Measurements from ENCODE around the gene DAB2.
"Not testable (repeated sequence)": the region's sequence is repeated elsewhere in the genome, so short reads cannot be mapped to it uniquely, and the experiment has no call there.

DAB2 gene

DNA sequence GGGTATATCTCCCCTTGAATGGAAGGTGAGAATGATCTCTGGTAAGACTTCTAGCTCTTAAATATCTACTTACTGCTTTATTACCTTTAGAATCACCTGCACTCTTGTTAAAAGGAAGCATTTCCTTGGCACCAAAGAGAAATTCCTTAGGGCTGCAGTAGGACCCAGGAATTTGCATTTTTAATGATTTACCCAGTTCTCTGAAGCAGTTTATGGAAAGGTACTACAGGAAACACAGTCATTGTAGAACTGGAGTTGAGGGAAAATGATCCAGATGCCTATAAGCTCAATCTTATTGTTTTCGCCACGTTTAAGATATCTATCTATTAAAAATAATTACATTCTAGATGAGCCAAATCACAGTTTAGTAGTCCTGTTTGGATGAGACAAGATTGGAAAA, 51.0 kb downstream of the DAB2 start:
- DNase-seq = no peak

DNA sequence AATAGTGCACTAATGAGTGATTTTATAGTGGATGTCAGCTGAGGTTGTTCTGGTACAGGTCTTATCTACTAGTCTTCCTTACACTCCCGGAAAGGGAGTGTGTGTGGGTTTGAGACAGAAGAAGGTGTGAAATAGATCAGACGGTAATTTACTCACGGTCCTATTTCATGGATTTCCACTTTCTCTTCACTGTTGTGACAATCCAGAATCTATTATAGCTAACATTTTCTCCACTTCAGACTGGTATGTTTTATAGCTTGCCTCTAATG, 53.5 kb downstream of the DAB2 start:
- no peak for DNase-seq

DNA sequence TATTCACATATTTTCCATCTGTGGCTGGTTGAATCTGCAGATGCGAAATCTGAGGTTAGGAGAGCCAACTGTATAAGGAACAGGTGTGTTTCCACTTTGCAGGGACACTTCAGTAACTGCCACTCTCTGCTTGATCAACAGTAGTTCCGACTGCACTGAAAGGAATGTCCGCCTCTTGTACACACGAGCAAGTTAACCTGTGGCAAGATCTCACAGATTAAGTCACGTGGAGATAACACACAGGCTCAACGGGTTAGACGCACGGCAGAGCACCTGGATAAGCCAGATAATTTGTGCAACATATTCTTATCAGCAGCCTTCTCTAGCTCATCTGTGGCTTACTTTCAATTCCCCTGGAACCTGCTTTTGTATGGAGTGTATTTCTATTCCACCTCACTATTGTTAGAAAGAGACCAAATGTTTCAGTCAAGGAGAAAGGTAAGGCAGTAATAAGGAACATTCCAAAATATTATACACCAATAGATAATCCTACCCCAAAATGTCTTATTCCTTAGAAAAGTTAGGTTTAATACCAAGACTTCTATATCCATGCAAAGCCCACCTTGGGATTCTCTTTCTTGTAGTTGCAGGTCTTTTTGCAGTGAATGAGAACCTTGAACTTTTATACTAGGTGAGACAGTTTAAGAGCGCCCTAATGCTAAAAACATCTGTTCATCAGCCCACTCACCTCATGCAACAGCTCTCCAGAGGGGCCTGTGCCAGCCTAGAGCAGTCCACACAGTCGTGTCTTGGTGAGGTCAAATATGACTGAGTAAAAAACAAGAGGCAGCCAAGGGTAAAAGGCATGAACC, 54.0 kb downstream of the DAB2 start:
- no peak for DNase-seq

DNA sequence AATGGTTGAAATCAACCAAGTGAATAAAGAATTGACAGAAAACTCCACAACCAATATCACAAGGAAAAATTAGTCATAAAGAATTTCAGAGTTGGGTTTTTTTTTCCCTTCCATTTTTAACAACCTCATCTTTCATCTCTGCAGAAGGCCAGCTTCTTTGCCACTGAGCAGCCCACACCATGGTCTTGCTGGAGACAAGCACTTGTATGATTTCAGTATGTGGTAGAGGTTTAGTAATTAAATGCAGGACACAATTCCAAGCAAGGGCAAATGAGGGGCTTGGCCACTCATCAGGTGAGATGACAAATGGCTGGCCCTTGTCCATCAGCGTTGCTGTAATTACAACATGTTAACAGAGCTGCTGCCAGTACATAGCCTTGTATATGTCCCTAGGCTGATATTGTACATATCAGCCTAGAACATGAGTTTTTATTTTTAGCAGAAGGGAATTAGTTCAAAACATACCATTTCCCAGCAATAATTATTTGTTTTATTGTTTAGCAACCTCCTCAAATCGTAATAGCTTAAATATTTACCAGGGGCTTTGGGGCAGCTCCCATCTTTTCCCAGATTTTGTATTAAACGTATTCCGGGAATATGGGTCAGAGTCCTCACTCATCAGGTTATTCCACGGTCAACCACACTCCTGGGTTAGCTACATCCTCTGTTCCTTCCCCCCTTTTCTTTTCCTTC, 55.5 kb downstream of the DAB2 start:
- DNase-seq = no peak

DNA sequence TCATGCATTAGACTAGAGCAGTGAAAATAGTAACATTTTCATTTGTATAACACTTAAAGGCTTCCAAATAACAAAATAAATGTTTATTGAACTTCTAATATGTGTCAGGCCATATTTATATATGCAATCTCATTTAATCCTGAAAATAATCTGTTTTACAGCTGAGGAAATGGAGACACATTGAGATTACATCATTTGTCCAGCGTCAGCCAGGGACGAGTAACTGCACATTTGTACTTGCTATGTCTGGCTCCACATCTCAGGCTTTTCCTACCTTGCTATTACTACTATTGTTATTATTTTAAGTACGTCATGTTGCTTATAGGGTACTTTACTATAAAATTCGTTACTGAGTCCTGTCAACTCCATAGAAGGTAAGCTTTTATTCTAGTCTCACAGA, 56.7 kb downstream of the DAB2 start:
- DNase-seq = no peak

DNA sequence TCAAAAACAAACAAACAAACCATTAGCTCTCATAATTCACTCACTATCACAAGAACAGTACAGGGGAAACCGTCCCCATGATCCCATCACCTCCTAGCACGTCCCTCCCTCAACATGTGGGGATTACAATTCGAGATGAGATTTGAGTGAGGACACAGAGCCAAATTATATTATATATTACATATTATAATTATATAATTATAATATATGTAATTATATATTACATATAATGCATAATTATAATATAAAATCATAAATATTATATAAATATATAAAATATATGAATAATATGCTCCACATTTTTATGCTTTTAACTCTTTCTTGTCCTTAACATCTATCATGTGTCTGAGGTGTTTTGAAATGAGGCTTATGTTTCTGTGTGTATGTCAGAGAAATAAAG, 57.1 kb downstream of the DAB2 start:
- no peak for DNase-seq

DNA sequence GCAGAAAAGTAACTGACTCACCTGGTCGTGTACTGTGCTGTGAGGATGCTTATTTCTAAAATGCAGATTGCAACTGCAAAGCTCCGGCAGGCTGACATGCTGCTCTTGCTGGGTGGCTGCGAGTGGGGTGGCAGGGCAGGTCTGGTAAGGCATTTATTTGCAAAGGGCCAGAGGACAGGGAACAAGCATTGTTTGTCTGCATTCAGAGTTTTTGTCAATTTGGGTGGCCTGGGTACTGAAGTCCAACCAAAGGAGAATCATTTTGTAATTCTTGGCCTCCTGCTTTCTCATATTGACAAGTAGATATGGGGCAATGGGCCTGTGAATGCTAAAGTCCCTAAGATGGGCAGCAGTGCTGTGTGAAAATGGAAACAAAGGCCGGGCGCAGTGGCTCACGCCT, 60.4 kb downstream of the DAB2 start, which contains the start of gene C9:
C9 (minus strand) TSS at position 129 of the 400 bp plus-strand sequence; CDS start at position 98, 31 bp downstream.
- no peak for DNase-seq

DNA sequence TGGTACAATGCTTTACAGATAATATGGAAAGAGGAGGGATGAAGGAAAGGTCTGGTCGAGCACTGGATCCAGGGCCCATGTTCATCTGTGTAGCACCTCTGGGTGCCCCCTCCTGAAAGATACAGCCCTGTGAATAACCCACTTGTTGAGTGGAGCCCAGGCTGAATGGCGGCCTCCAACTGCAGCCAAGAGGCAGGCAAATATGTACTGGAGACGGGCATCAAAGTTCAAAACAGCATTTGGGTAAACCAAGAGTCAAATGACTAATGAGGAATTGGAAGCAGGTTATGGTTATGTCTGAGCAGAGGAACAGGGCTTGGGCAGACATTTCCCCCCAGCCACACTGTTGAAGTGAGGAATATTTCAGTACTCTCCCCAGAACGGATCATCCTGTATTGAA, 61.6 kb downstream of the DAB2 start:
- no peak for DNase-seq

DNA sequence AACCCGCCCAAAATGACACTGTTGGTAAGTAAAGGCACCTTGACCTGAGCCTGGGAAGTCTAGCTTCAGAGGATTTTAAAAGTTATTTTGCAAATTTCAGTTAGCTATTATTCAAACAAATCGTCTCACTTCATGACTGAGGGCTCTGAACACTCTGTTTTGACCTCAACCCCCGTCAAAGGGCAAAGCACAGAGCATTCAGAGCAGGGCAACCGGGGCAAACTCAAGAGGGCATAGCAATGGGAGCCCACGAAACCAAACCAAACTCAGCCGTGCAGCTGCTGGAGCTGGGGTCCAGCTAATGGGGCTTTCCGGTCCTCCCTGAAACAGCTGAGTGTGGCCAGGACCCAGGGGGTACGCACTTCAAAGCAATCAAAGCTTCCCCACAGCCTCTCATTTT, 62.1 kb downstream of the DAB2 start:
- DNase-seq = no peak

DNA sequence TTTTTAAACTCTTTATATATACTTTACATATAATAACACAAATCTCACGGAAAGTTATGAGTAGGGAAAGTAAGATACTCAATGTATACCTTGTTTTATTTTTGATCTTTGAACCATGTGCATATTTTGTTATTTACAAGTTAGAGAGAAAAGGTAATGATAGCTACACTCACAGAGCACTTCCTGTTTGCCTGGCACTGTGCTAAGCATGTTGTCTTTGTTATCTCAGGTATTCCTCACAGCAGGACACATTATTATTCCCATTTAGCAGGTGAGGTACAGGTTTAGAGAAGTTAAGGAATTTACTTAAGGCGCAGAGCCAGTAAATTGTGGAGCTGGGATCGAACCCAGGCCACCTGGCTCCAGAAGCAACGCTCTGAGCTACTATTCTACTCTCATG, 63.5 kb downstream of the DAB2 start:
- no peak for DNase-seq

DNA sequence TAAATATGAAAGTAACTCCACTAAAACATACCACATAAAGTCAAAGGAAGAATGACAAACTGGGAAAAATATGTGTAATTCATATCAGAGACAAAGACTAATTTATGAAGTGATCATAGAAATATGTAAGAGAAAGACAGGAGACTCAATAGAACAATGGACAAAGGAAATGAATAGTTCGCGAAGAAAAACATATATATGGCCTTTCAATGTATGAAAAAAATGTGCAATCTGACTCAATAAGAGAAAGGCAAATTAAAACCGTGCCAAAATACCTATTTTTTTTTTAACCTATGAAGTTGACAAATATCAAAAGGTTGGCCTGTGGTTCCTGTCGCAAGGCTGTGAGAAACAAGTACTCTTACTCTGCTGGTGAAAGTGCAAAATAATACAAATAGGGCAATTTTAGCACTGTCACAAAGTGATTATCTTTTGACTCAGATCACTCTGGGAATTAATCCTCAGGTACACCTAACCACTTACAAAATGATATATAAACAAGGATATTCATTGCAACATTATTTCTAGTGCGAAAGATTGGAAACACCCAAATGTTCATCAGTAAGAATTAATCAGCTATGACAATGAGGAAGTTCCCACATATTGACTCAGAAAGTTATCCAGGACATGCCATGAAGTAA, 64.2 kb downstream of the DAB2 start:
- DNase-seq = no peak

DNA sequence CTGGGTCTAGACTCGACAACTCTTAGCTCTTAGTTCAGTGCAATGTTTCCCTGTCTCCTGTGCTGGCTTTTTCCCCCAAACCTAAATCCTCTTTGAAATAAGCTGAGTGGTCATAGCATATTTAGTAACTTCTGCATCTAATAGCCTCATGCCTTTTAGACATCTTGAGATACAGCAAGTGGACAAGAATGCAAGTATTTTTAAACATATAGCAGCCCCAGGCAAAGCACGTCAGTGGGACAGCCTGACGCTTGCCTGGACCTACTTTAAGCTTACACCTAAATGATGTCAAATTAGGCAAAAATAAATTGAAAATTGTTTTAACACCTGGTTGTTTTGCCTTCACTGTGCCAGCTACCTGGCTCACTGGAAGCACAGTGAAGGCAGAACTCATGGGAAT, 68.5 kb downstream of the DAB2 start:
- DNase-seq = no peak

DNA sequence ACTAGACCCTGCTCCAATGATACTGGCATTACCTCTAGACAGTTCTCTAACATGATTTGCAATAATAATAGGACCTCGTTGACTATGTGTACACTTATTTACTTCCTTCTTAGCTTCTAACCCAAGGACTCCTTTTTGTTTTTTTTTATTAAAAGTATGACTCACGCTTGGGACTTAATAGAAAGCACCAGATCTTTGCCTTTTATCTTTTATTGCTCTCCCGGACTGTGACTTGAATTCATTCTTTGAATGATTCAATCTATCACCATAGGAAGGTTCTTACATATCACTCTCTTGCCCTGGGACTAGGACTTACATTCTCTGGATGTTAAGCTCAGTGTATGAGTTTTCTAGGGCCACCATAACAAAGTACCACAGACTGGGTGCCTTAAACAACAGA, 69.5 kb downstream of the DAB2 start:
- DNase-seq = no peak

DNA sequence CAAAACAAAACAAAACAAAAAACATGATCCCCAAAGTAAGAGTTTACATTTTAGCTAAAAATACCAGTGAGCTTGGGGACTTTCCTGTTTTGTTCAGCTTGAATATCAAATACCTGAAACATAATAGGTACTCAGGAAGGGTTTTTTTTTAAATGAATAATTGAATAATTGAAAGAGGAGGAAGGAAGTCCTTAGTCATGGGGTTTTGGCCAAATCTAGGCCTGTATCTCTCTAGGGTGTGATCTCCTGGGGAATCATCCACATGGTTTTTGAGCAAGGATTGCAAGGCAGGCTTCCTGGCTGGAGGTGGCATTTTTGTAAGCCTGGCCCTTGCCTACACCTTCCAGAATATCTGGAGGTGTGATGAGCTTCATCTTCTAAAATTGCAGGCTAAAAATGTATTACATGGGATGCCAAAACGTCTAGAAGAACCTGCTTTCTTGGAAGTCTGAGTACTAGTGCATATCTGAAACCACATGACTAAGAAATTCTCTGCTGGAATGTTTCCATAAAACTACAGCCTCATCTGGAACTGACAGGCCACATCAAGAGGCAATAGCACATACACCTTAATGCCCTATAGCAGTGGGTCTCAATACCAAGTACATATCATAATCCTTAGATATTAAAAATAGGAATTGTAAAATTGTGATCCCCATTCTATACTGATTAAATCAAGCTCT, 70.9 kb downstream of the DAB2 start:
- DNase-seq = no peak

DNA sequence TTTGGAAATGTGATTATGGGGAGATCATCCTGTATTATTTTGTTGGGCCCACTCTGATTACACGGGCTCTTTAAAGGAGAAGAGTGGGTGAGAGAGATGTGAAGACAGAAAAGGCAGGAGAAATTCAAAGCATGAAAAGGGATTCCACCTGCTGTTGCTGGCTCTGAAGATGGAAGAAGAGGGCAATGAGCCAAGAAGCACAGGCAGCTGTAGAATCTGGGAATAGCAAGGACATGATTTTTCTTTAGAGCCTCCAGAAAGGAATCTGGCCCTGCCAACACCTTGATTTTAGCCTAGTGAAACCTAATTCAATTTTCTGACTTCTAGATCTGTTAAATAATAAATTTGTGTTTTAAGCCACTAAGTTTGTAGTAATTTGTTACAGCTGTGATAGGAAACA, 71.8 kb downstream of the DAB2 start:
- DNase-seq = no peak

DNA sequence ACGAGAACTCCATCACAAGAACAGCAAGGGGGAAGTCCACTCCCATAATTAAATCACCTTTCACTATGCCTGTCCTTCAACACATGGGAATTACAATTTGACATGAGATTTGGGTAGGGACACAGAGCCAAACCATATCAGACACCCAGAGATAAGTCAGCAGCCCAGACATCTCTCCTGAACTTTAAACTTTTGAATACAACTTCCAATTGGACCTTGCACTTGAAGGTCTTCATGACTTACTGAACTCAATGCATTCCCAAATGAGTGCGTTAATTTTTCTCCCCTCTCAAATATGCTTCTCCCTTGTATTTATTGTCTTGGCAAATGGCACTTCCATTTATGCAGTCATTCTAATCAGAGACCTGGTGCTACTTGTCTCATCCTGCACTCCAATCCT, 72.6 kb downstream of the DAB2 start:
- no peak for DNase-seq

DNA sequence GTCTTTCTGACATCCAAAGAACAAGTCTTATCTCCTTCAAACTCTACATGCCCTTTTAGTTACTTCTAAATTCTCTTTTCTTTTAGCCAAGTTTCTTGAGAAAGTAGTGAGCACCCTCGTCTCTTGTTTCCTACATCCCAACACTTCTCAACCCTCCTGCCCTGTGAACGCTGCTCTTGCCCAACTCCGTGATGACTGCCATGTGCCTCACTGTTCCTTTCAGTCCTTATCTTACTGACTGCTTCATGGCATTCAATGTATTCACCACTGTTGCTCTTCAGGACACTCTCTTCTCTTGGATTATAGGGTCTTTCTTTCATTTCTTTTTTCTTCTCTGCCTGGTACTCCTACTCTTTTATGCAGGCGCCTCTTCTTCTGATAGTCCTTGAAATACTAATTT, 75.3 kb downstream of the DAB2 start:
- no peak for DNase-seq

DNA sequence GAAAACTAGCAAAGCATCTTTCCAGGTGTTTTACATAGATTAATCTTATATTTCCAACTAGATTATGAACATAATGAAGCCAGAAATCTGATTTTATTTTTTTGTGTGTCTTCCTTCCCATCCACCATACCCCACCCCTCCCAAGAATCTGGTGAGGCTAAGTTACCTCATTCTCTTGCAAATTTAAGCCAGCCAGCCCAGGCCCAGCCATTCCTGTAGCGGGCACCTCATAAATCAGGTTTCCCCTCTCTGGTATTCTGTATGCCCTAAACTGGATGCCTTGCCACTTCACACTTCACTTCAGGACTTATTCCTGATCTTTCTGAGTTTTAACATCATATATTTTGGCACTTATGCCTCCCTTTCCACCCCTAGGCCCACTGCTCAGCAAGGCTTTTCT, 82.3 kb downstream of the DAB2 start:
- DNase-seq = no peak

DNA sequence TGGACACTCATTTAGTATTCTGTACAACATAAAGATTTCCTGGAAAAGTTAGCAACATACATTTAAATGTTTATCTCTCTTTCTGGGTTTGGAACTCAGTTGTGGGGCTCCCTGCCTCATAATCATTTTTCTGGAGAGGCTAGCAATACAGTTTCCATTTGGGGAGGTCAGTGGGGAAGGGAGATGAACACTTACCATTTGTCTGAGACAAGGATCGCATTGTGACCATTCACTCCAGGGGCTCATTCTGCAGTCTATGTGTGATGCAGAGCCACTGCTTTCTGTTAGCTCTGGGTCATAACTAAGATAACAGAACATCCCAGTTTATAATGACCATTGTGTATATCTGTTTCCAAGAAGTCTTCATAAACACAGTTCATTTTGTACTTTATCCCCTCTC, 82.9 kb downstream of the DAB2 start:
- no peak for DNase-seq

DNA sequence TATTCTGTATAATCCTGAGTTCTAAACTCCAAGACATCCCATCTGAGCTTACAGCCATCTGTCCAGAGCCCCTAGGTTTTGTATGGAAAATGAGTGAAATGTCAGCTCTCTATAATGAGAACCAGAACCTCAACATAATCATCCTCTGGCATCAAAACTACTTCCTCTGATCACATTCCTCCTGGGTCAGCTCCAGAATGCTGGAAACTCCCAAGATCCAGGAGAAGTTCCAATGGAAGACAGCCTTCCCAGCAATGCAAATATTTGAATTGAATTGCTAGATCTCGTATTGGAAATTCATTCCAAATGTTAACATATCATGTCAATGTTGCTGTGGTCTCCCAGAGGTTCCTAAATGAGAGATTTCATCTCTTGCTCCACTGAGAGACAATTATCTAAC, 84.3 kb downstream of the DAB2 start:
- DNase-seq = no peak

DNA sequence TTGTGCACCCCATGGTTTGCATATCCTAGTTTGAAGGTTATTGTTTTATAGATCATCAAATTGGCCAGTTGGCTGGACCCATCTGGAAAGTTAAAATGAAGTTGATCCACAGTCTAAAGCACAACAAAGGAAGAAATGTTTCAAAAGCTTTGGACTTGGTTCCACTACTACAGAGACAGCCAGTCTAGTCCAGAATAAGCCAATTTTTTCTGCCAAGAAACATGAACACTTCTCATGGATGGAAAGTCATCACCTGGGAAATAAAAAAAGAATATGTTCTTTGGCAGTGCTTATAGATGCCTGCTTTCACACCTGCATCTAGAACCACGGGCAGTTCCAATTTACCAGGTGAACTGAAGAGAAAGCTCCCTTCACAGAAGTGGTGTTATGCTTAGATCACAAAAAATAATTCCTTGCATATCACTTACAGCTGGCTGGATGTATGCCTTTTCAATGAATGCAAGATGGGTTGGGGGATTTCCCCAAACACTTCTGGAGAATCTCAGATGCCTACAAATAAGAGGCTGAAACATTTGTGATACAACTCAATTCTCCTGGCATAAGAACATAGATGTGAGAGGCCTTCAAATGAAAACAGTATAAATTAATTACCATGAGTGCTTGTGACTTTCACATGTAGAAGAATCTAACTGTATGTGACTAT, 87.4 kb downstream of the DAB2 start:
- no peak for DNase-seq

DNA sequence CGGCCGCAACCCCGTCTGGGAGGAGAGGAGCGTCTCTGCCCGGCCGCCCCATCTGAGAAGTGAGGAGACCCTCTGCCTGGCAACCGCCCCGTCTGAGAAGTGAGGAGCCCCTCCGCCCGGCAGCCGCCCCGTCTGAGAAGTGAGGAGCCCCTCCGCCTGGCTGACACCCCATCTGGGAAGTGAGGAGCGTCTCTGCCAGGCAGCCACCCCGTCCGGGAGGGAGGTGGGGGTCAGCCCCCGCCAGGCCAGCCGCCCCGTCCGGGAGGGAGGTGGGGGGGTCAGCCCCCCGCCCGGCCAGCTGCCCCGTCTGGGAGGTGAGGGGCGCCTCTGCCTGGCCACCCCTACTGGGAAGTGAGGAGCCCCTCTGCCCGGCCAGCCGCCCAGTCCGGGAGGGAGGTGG, 90.5 kb downstream of the DAB2 start:
- DNase-seq = not testable (repeated sequence)

DNA sequence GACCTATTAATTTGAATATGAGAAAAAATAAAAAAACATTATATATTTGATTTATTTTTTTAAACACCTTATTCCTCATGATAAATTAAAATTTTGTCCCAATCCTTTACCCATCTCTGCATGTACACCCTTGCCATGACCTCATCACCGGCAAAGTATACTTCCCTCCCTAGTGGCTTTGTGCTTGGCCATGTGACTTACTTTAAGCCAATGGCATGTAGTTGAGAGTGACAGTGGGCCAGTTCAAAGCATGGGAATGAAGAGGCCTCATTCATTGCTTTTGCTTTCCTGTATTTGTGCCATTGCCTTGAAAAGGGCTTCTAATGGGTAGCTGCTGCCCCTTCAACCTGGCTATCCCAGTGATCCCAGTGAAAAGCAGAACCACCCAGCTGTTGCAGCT, 91.7 kb downstream of the DAB2 start:
- DNase-seq = no peak

Measured in NCI-H2171 treated with DMSO at 0.1 percent for 48 hours (cell line).